Measurements from ENCODE around the gene TMEM151B. TPM values are rescaled to one million over a fixed set of nuclear protein-coding genes. Genes with fewer than 3 reads are reported as not detected.

The TMEM151B gene
- total and polyA plus RNA-seq, 10 of the 15 experiments (the other 5 are each of a cell fraction or from before 2014, with no cell fraction given) = 0.01 to 0.19 (median 0.05) TPM; not detected in 6

DNA sequence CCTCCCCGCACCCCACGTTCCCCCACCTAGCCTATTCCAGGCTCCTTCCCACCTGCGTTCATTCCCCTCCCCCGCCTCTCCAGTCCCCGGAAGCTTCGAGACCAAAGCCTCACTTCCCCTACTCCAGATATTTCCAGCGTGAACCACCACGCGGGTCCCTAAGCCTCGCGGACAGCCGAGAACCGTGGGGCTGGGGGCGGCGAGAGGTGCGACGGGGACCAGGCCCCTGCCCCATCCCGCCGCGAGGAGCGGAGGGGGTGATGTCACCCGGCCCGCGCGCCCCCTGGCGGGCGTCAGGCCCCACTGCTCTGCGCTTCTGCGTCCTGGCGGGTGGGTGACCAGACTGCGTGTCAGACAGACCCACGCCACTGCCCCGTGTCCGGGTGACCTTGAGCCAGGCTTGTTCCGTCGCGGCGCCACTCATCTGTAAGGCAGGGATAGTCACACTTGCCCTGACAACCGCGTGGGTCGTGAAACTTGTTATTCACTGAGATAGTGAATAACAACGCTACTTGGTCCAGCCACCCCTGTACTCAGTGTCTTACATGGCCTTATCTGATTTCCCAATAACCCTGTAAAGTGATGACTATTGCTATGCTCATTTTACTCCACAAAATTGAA lies 32.3 kb upstream of the TMEM151B start:
- Histone ChIP-seq H3K27ac (ENCODE audit: control insufficient read depth, insufficient read depth) (peak overlapping the region; percentile 71), H3K4me1 (ENCODE audit: control insufficient read depth, insufficient read depth, low read length) (peaks cover 8% of the 10 kb centered on the region), H3K36me3 (ENCODE audit: control insufficient read depth in 2 of 2, insufficient read depth in 2 of 2, low read length in 1 of 2) (peaks cover 0 to 6% of the 10 kb centered on the region in 2 experiments; a peak in 2 of 4 replicates), H3K27me3 (replicated peaks in 1 of 2; ENCODE audit: control insufficient read depth in 2 of 2, insufficient read depth in 2 of 2, low read length in 1 of 2) (no peaks in the 10 kb centered on the region), H2AFZ (ENCODE audit: control insufficient read depth, low read depth, low read length) (peak overlapping the region; percentile 84), H3K4me2 (ENCODE audit: control insufficient read depth, insufficient read depth) (peak overlapping the region; percentile 91), H3K9ac (ENCODE audit: control insufficient read depth, insufficient read depth, low read length) (peak overlapping the region; percentile 70), H4K20me1 (ENCODE audit: control insufficient read depth, insufficient read depth) (no peaks in the 10 kb centered on the region), H3K9me3 (replicated peaks; ENCODE audit: control insufficient read depth, insufficient read depth, low read length) (no peaks in the 10 kb centered on the region), H3K4me3 (peak overlapping the region; percentile 54; the same call in 1 of the 2 replicates), H3K79me2 (ENCODE audit: control insufficient read depth, insufficient read depth, low read length) (no peaks in the 10 kb centered on the region)
- WGBS (ENCODE audit: insufficient coverage, insufficient replicate concordance, low lambda C conversion rate, missing lambda C conversion rate) = 4% methylated on average over 42 of the region's 42 CpGs
- in situ Hi-C loops (cut with MboI) (loop anchor here (5.0 to 10.0 kb wide), 2 partner anchors 66 to 133 kb away; no protein-coding TSS in a partner anchor), intact Hi-C loops (cut with micrococcal nuclease; ENCODE audit: unreplicated experiment) (loop anchor here (1.0 kb wide), 1 partner anchor 66 kb away; no protein-coding TSS in a partner anchor)
- FAIRE-seq (peak; percentile 49), DNase-seq (ENCODE audit: low read depth, low spot score) (no peak), ATAC-seq (peak; percentile 97)
- CTCF ChIA-PET = interaction anchor here (0.6 to 6.4 kb wide), 28 partner anchors 9 to 147 kb away, joined by 3 to 117 read pairs (median 4); partner anchors contain the start of genes HSP90AB1, SLC29A1 and SLC35B2
- POLR2A ChIA-PET = interaction anchor here (0.6 to 4.4 kb wide), 5 partner anchors 9 to 514 kb away, joined by 5 to 27 read pairs (median 7); partner anchors contain the start of gene HSP90AB1
- SMC1A ChIA-PET (ENCODE audit: uncharacterized antibody, unreplicated experiment) = interaction anchor here (0.6 to 2.4 kb wide), 9 partner anchors 11 to 69 kb away, joined by 3 to 6 read pairs (median 3); partner anchors contain the start of genes SLC29A1 and SLC35B2
- no TSS peak for BruUV-seq (replicated peaks)
- RAD21 ChIA-PET (ENCODE audit: unreplicated experiment) = interaction anchor here (0.7 to 4.8 kb wide), 8 partner anchors 14 to 141 kb away, joined by 3 to 29 read pairs (median 8); partner anchors contain the start of gene SLC29A1
- TF ChIP-seq JUND (IDR thresholded peaks at IDR 0.05; ENCODE audit: low read depth, low read length) = peak; percentile 67; the same call in 1 of the 2 replicates
- TF ChIP-seq NR2F1 (conservative IDR thresholded peaks at IDR 0.05) = peak; percentile 44; the same call in 1 of the 2 replicates
- no peak for TF ChIP-seq EGR1 (IDR thresholded peaks at IDR 0.05; ENCODE audit: borderline replicate concordance in 1 of 2, low read depth in 2 of 2, low read length in 2 of 2)
- peak; percentile 83 for TF ChIP-seq IKZF1 (conservative IDR thresholded peaks at IDR 0.05)
- TF ChIP-seq HDAC2 (IDR thresholded peaks at IDR 0.05) = no peak
- TF ChIP-seq, protein P1, sequence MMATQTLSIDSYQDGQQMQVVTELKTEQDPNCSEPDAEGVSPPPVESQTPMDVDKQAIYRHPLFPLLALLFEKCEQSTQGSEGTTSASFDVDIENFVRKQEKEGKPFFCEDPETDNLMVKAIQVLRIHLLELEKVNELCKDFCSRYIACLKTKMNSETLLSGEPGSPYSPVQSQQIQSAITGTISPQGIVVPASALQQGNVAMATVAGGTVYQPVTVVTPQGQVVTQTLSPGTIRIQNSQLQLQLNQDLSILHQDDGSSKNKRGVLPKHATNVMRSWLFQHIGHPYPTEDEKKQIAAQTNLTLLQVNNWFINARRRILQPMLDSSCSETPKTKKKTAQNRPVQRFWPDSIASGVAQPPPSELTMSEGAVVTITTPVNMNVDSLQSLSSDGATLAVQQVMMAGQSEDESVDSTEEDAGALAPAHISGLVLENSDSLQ (IDR thresholded peaks at IDR 0.05) = no peak
- 0 out of 2 replicates have a peak, but pooled peaks have one; percentile 58 for TF ChIP-seq PAX5 (IDR thresholded peaks at IDR 0.05; ENCODE audit: borderline replicate concordance, low read depth, low read length)
- TF ChIP-seq, protein P2, sequence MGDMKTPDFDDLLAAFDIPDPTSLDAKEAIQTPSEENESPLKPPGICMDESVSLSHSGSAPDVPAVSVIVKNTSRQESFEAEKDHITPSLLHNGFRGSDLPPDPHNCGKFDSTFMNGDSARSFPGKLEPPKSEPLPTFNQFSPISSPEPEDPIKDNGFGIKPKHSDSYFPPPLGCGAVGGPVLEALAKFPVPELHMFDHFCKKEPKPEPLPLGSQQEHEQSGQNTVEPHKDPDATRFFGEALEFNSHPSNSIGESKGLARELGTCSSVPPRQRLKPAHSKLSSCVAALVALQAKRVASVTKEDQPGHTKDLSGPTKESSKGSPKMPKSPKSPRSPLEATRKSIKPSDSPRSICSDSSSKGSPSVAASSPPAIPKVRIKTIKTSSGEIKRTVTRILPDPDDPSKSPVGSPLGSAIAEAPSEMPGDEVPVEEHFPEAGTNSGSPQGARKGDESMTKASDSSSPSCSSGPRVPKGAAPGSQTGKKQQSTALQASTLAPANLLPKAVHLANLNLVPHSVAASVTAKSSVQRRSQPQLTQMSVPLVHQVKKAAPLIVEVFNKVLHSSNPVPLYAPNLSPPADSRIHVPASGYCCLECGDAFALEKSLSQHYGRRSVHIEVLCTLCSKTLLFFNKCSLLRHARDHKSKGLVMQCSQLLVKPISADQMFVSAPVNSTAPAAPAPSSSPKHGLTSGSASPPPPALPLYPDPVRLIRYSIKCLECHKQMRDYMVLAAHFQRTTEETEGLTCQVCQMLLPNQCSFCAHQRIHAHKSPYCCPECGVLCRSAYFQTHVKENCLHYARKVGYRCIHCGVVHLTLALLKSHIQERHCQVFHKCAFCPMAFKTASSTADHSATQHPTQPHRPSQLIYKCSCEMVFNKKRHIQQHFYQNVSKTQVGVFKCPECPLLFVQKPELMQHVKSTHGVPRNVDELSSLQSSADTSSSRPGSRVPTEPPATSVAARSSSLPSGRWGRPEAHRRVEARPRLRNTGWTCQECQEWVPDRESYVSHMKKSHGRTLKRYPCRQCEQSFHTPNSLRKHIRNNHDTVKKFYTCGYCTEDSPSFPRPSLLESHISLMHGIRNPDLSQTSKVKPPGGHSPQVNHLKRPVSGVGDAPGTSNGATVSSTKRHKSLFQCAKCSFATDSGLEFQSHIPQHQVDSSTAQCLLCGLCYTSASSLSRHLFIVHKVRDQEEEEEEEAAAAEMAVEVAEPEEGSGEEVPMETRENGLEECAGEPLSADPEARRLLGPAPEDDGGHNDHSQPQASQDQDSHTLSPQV (IDR thresholded peaks at IDR 0.05) = peak; percentile 69; the same call in 1 of the 2 replicates
- TF ChIP-seq ATF7 (IDR thresholded peaks at IDR 0.05; ENCODE audit: low read depth) = peak; percentile 95
- 0 out of 2 replicates have a peak, but pooled peaks have one; percentile 49 for TF ChIP-seq ZNF217 (IDR thresholded peaks at IDR 0.05)
- TF ChIP-seq YY1 (IDR thresholded peaks at IDR 0.05; ENCODE audit: low read depth, low read length) = peak; percentile 74
- TF ChIP-seq RAD51 (IDR thresholded peaks at IDR 0.05) = no peak
- TF ChIP-seq CEBPB (IDR thresholded peaks at IDR 0.05; ENCODE audit: borderline replicate concordance in 1 of 2, low read depth in 2 of 2, low read length in 2 of 2) = peak in 1 of 2 experiments; percentile 2; a peak in 1 of 4 replicates
- TF ChIP-seq NFIC (IDR thresholded peaks at IDR 0.05; ENCODE audit: low read depth, low read length) = no peak
- TF ChIP-seq HDGF (IDR thresholded peaks at IDR 0.05) = no peak
- peak; percentile 92 for TF ChIP-seq SMARCA5 (IDR thresholded peaks at IDR 0.05)
- peak; percentile 21; the same call in 1 of the 2 replicates for TF ChIP-seq TAF1 (IDR thresholded peaks at IDR 0.05; ENCODE audit: borderline replicate concordance, low read depth, low read length)
- TF ChIP-seq BHLHE40 (IDR thresholded peaks at IDR 0.05; ENCODE audit: borderline replicate concordance in 1 of 2, low read depth in 2 of 2, low read length in 1 of 2) = peak in 1 of 2 experiments; percentile 55; a peak in 2 of 4 replicates
- TF ChIP-seq POLR2A (IDR thresholded peaks at IDR 0.05; ENCODE audit: low read depth, low read length) = peak; percentile 83
- no peak for TF ChIP-seq TBL1XR1 (IDR thresholded peaks at IDR 0.05; ENCODE audit: low read depth, low read length)

All from GM12878 (cell line).